K562 (cell line): Measurements from ENCODE around the gene METTL25. TPM values are rescaled to one million over a fixed set of nuclear protein-coding genes. Genes with fewer than 3 reads are reported as not detected.
A peak's percentile ranks its signal among the peaks of the same experiment; 100 is the strongest.

ENCODE experiments used
- CTBP1 ChIP-seq: fragments of 450-650 bp; IDR thresholded peaks from 2 replicates; pipeline ENCODE4 v1.6.1; 2016; ENCODE audit warnings: borderline replicate concordance
- CXXC5 ChIP-seq: fragments of 250-450 bp; sonication (Bioruptor Pico); IDR thresholded peaks from 2 replicates; pipeline ENCODE4 v1.8.0; 2022; ENCODE audit warnings: inconsistent platforms, mild to moderate bottlenecking, moderate library complexity
- ELF2 ChIP-seq: fragments of 250-450 bp; sonication (Bioruptor Pico); IDR thresholded peaks from 2 replicates; pipeline ENCODE4 v1.5.0; 2021; ENCODE audit warnings: mild to moderate bottlenecking
- HNRNPUL1 ChIP-seq: fragments of 200-400 bp; formaldehyde crosslinking; IDR thresholded peaks from 2 replicates; pipeline ENCODE4 v1.6.1; 2017; ENCODE audit warnings: low read length
- LEF1 ChIP-seq: fragments of 450-650 bp; IDR thresholded peaks from 2 replicates; pipeline ENCODE4 v1.6.1; 2016; ENCODE audit warnings: mild to moderate bottlenecking
- MAX ChIP-seq: sonication (generic); formaldehyde crosslinking; IDR thresholded peaks from 2 replicates; pipeline ENCODE4 v1.9.0; 2022; ENCODE audit warnings: mild to moderate bottlenecking, missing genetic modification reagents
- ZNF407 ChIP-seq: fragments of 450-650 bp; IDR thresholded peaks from 2 replicates; pipeline ENCODE4 v1.6.1; 2016; ENCODE audit warnings: low read depth
- ZNF431 ChIP-seq: sonication (generic); formaldehyde crosslinking; IDR thresholded peaks from 2 replicates; pipeline ENCODE4 v1.8.0; 2022; ENCODE audit warnings: mild to moderate bottlenecking, missing genetic modification reagents
- ZNF696 ChIP-seq: fragments of 250-450 bp; sonication (Bioruptor Pico); conservative IDR thresholded peaks from 2 replicates; pipeline ENCODE4 v1.4.0; 2020; ENCODE audit warnings: mild to moderate bottlenecking, moderate library complexity
- polyA plus RNA-seq, 8 experiments: library from polyadenylated mRNA; depleted of rRNA in 4 of 8; stranded (reverse) in 5 of 8; unstranded in 3 of 8; fragments of >200 nt; fragmentation: Nextera tagmentation in 2 of 8; fragmentation: Illumina TruSeq in 1 of 8; extraction: Ambion mirVana in 2 of 8; extraction: Trizol in 1 of 8; gene quantifications; 2 replicates each; pipeline versions ENCODE4 v1.2.1 to v1.2.3, GENCODE V29; 2011 to 2014; ENCODE audit warnings: inconsistent platforms in 1 of 8, missing spikeins in 1 of 8
- total RNA-seq, 7 experiments: library from RNA; depleted of rRNA in 6 of 7; stranded (reverse); fragments of >200 nt in 6 of 7; fragmentation: Illumina TruSeq in 2 of 7; extraction: Trizol in 2 of 7; gene quantifications; 2 replicates each; pipeline versions ENCODE4 v1.2.1 to v1.2.3, GENCODE V29; 2011 to 2021; ENCODE audit warnings: low replicate concordance in 1 of 7
- TF ChIP-seq, protein P1 (sequence below), 2 experiments: fragments of 450-650 bp; formaldehyde crosslinking in 1 of 2; IDR thresholded peaks; 2 replicates each; pipeline versions ENCODE4 v1.4.0 to v1.6.1; 2014 to 2020; ENCODE audit warnings: mild to moderate bottlenecking in 2 of 2, borderline replicate concordance in 1 of 2, low read depth in 1 of 2

Gene METTL25
- total and polyA plus RNA-seq, 9 of the 15 experiments (the other 6 are each of a cell fraction or from before 2014, with no cell fraction given), result 0.50 to 2.4 (median 1.9) TPM

DNA sequence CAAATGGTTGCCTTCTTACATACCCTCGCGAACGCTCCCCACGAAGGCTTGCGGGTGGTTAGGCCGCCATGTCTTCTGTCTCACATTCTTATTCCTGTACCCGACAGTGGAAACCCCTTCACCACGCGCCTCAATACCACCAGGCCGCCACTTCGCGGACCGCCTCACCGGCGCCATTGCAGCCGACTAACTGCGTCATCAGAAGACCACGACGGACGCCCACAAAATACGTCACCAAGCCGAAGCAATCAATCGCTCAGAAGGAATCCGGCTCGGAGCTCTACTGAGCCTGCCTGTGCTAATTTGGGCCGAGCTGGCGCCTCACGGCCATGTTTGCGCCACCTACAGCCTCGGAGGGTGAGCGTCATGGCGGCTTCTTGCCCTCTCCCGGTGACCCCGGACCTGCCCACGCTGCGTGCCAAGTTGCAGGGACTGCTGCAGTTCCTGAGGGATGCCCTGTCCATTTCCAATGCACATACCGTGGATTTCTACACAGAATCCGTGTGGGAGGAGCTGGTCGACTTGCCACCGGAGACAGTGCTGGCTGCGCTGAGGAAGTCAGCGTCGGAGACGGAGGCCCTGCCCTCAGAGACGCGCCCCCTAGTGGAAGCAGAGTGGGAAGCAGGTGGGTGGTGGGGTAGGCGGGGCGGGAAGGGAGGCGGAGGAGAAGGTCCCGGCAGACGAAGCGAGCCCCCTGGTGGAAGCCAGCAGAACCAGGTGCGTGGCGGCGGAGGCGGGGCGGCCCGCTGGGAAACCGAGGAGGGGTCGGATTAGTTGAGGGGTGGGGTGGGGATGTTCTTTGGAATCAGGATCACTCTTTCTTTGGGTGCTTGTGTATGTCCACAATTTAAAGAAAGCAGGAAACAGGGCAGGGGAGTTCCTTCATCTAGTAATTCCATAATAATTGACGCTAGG is at the start of gene METTL25, which contains the start of gene CCDC59 (continued):
- no peak for TF ChIP-seq ZNF696 (CRISPR knock-in tag)
- TF ChIP-seq CXXC5 (CRISPR knock-in tag), result peak; percentile 77
- peak; percentile 84 for TF ChIP-seq CTBP1
- TF ChIP-seq LEF1, result peak; percentile 58; the same call in 1 of the 2 replicates
- TF ChIP-seq HNRNPUL1, result no peak
- TF ChIP-seq MAX (CRISPR knock-in tag), result peak; percentile 85
- TF ChIP-seq ZNF431 (CRISPR knock-in tag), result no peak
- TF ChIP-seq ELF2 (CRISPR knock-in tag), result 0 out of 2 replicates have a peak, but pooled peaks have one; percentile 9
- TF ChIP-seq, protein P1, sequence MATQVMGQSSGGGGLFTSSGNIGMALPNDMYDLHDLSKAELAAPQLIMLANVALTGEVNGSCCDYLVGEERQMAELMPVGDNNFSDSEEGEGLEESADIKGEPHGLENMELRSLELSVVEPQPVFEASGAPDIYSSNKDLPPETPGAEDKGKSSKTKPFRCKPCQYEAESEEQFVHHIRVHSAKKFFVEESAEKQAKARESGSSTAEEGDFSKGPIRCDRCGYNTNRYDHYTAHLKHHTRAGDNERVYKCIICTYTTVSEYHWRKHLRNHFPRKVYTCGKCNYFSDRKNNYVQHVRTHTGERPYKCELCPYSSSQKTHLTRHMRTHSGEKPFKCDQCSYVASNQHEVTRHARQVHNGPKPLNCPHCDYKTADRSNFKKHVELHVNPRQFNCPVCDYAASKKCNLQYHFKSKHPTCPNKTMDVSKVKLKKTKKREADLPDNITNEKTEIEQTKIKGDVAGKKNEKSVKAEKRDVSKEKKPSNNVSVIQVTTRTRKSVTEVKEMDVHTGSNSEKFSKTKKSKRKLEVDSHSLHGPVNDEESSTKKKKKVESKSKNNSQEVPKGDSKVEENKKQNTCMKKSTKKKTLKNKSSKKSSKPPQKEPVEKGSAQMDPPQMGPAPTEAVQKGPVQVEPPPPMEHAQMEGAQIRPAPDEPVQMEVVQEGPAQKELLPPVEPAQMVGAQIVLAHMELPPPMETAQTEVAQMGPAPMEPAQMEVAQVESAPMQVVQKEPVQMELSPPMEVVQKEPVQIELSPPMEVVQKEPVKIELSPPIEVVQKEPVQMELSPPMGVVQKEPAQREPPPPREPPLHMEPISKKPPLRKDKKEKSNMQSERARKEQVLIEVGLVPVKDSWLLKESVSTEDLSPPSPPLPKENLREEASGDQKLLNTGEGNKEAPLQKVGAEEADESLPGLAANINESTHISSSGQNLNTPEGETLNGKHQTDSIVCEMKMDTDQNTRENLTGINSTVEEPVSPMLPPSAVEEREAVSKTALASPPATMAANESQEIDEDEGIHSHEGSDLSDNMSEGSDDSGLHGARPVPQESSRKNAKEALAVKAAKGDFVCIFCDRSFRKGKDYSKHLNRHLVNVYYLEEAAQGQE (IDR thresholded peaks at IDR 0.05; ENCODE audit: borderline replicate concordance), result peak; percentile 99
- TF ChIP-seq, protein P1 (CRISPR knock-in tag; IDR thresholded peaks at IDR 0.05; ENCODE audit: low read depth), result 0 out of 2 replicates have a peak, but pooled peaks have one; percentile 54
- TF ChIP-seq ZNF407, result no peak
